Measurements from ENCODE around the gene UBE2D2.

DNA sequence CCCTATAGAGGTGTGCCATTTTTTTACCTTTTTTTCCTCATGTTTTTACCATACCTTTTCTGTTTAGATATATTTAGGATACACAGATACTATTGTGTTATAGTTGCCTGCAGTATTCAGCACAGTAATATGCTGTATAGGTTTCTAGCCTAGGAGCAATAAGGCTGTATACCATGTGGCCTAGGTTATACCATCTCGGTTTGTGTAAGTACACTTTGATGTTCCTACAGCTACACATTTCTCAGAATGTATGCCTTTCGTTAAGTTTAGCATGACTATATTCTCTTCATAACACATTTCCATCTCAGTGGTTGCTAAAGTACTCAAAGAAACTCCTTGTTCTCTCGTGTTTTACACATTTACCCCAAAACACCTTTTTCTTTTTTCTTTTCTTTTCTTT is 23.0 kb downstream of the UBE2D2 start:
- no peak for TF ChIP-seq CTCF (IDR thresholded peaks at IDR 0.05)
- TF ChIP-seq POLR2A (IDR thresholded peaks at IDR 0.05) = no peak

Measured in ovary (tissue), 3 donors.